ENCODE data around the gene EYS. TPM values are rescaled to one million over a fixed set of nuclear protein-coding genes. Genes with fewer than 3 reads are reported as not detected.

The EYS gene
- total and polyA plus RNA-seq, 2 of the 8 experiments (the other 6 are each of a cell fraction or from before 2014, with no cell fraction given), result 0.05 to 0.13 TPM

- no peak overlapping the region for H2BK5ac ChIP-seq (ENCODE audit: low read depth, low read length)
- H2AFZ ChIP-seq (ENCODE audit: low read length), result no peak overlapping the region
- H3K14ac ChIP-seq (ENCODE audit: insufficient read length), result no peak overlapping the region
- H4K8ac ChIP-seq (ENCODE audit: extremely low read depth, insufficient read depth, low read length), result no peak overlapping the region
- H3K36me3 ChIP-seq (ENCODE audit: control insufficient read depth in 2 of 4, insufficient read depth in 4 of 4, low read length in 3 of 4), result no peaks in the 10 kb centered on the region
- H2BK12ac ChIP-seq (ENCODE audit: low read depth, low read length), result no peak overlapping the region
- H3K4me3 ChIP-seq (ENCODE audit: extremely low read depth in 1 of 4, insufficient read depth in 2 of 4, low read depth in 3 of 4, low read length in 4 of 4), result no peak overlapping the region
- H3K56ac ChIP-seq (replicated peaks; ENCODE audit: insufficient read length, low read depth, low read length), result no peak overlapping the region
- no peak overlapping the region for H2BK20ac ChIP-seq (ENCODE audit: low read length)
- H3K23ac ChIP-seq (ENCODE audit: insufficient read length), result no peak overlapping the region
- H3K9ac ChIP-seq (replicated peaks in 1 of 4; ENCODE audit: extremely low read depth in 1 of 4, low read depth in 3 of 4, low read length in 3 of 4), result no peak overlapping the region
- H4K20me1 ChIP-seq (replicated peaks in 1 of 2; ENCODE audit: control insufficient read depth in 1 of 2, insufficient read depth in 2 of 2, low read length in 2 of 2), result no peaks in the 10 kb centered on the region
- 87% methylated on average over 2 of the region's 2 CpGs; no CpG with 5 or more reads in 1 of the 2 experiments for WGBS, 2 experiments (ENCODE audit: extremely low coverage in 1 of 2, insufficient coverage in 1 of 2, insufficient read length in 1 of 2, insufficient replicate concordance in 2 of 2, low coverage in 1 of 2, low lambda C conversion rate in 2 of 2, missing lambda C conversion rate in 1 of 2)
- no peak overlapping the region for H2BK15ac ChIP-seq (ENCODE audit: low read length)
- H2AK5ac ChIP-seq (ENCODE audit: low read depth, low read length), result no peak overlapping the region
- ChIA-PET CTCF (ENCODE audit: partially characterized antibody) (no interaction called here), POLR2A (ENCODE audit: partially characterized antibody) (no interaction called here)
- H3K27me3 ChIP-seq (replicated peaks in 1 of 4; ENCODE audit: control insufficient read depth in 3 of 4, extremely low read depth in 1 of 4, insufficient read depth in 3 of 4, low read length in 3 of 4), result no peaks in the 10 kb centered on the region
- H3K79me2 ChIP-seq (ENCODE audit: control insufficient read depth in 1 of 2, insufficient read depth in 2 of 2, low read length in 2 of 2), result no peaks in the 10 kb centered on the region
- no peak overlapping the region for H3K4me2 ChIP-seq (ENCODE audit: insufficient read depth in 1 of 2, low read depth in 2 of 2, low read length in 2 of 2)
- no peak overlapping the region for H4K5ac ChIP-seq (ENCODE audit: insufficient read length, low read depth, low read length)
- no peak for FAIRE-seq
- H2BK120ac ChIP-seq (replicated peaks; ENCODE audit: low read depth, low read length), result no peak overlapping the region
- no peak for DNase-seq (ENCODE audit: low read depth in 1 of 2, low spot score in 2 of 2)
- no peaks in the 10 kb centered on the region for H3K79me1 ChIP-seq (ENCODE audit: low read depth, low read length)
- no peak overlapping the region for H4K91ac ChIP-seq (replicated peaks; ENCODE audit: insufficient read length, low read length)
- no peaks in the 10 kb centered on the region for H3K9me3 ChIP-seq (ENCODE audit: insufficient read depth in 2 of 2, low read depth in 1 of 2, low read length in 1 of 2)
- no peaks in the 10 kb centered on the region; a peak in 1 of 7 replicates for H3K4me1 ChIP-seq (replicated peaks in 1 of 4; ENCODE audit: control insufficient read depth in 3 of 4, insufficient read depth in 4 of 4, low read length in 3 of 4)
- TF ChIP-seq SIN3A (conservative IDR thresholded peaks at IDR 0.05 in 1 of 2, IDR thresholded peaks at IDR 0.05 in 1 of 2; ENCODE audit: low read depth in 1 of 2, low read length in 2 of 2) (no peak), CHD2 (IDR thresholded peaks at IDR 0.05; ENCODE audit: low read length) (no peak), YY1 (IDR thresholded peaks at IDR 0.05; ENCODE audit: low read depth, low read length) (no peak), GABPA (IDR thresholded peaks at IDR 0.05; ENCODE audit: borderline replicate concordance, insufficient read depth, low read length) (no peak), SUZ12 (IDR thresholded peaks at IDR 0.05; ENCODE audit: low read length) (no peak), RXRA (IDR thresholded peaks at IDR 0.05; ENCODE audit: insufficient read depth, low read depth, low read length) (no peak), JUN (IDR thresholded peaks at IDR 0.05; ENCODE audit: low read depth, low read length) (no peak), KDM4A (IDR thresholded peaks at IDR 0.05; ENCODE audit: low read depth, low read length, severe bottlenecking) (no peak), CEBPB (IDR thresholded peaks at IDR 0.05; ENCODE audit: low read depth, low read length) (no peak), SIX5 (IDR thresholded peaks at IDR 0.05; ENCODE audit: low read depth, low read length) (no peak), HDAC2 (IDR thresholded peaks at IDR 0.05; ENCODE audit: borderline replicate concordance in 1 of 2, low read depth in 2 of 2, low read length in 2 of 2) (no peak), BRCA1 (IDR thresholded peaks at IDR 0.05; ENCODE audit: low read depth, low read length) (no peak), POLR2A (IDR thresholded peaks at IDR 0.05; ENCODE audit: control extremely low read depth in 1 of 2, low read depth in 2 of 2, low read length in 2 of 2) (no peak), SP4 (IDR thresholded peaks at IDR 0.05; ENCODE audit: low read length) (no peak)
- TF ChIP-seq, protein P1, sequence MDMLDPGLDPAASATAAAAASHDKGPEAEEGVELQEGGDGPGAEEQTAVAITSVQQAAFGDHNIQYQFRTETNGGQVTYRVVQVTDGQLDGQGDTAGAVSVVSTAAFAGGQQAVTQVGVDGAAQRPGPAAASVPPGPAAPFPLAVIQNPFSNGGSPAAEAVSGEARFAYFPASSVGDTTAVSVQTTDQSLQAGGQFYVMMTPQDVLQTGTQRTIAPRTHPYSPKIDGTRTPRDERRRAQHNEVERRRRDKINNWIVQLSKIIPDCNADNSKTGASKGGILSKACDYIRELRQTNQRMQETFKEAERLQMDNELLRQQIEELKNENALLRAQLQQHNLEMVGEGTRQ (IDR thresholded peaks at IDR 0.05; ENCODE audit: low read length), result no peak
- no peak overlapping the region for H3K18ac ChIP-seq (ENCODE audit: extremely low read depth, low read length)
- H3K27ac ChIP-seq (ENCODE audit: low read depth, low read length), result no peak overlapping the region
- no peak overlapping the region for H3K4ac ChIP-seq (replicated peaks; ENCODE audit: insufficient read length, low read depth, low read length)
- H3K23me2 ChIP-seq (ENCODE audit: low read depth, low read length), result no peaks in the 10 kb centered on the region
These were observed 1179.1 kb downstream of the EYS start for GRCh38 chr6:64527899-64528298.

Measured in H1 (cell line).